Measurements from ENCODE around the gene ADSS1. TPM values are rescaled to one million over a fixed set of nuclear protein-coding genes. Genes with fewer than 3 reads are reported as not detected.

Gene ADSS1
- total and polyA plus RNA-seq, 8 donors = 3.5 to 6.8 (median 5.5) TPM

GRCh38 chr14:104757238-104757585 lies 33.2 kb downstream of the ADSS1 start:
- intact Hi-C loops (cut with DNase I) = no loop called here
- Histone ChIP-seq H3K9me3 (no peaks in the 10 kb centered on the region), H3K27me3 (no peaks in the 10 kb centered on the region), H3K27ac (no peak overlapping the region), H3K36me3 (peaks cover 0 to 14% (median 0%) of the 10 kb centered on the region in 3 donors), H3K4me1 (peaks cover 17 to 30% (median 22%) of the 10 kb centered on the region in 3 donors), H3K4me3 (no peak overlapping the region)
- TF ChIP-seq CTCF (IDR thresholded peaks at IDR 0.05) = no peak
- 68 to 72% methylated on average over 10 of the region's 10 CpGs for WGBS, 2 donors
- DNase-seq (peak in 2 of 6 donors; percentile 20 to 42), FAIRE-seq (no peak), ATAC-seq (no peak)

GRCh38 chr14:104757681-104758392 lies 33.8 kb downstream of the ADSS1 start:
- Histone ChIP-seq H3K36me3 (peaks cover 0 to 14% (median 0%) of the 10 kb centered on the region in 3 donors), H3K27ac (no peak overlapping the region), H3K4me1 (peaks cover 17 to 30% (median 22%) of the 10 kb centered on the region in 3 donors), H3K27me3 (no peaks in the 10 kb centered on the region), H3K4me3 (no peak overlapping the region), H3K9me3 (no peaks in the 10 kb centered on the region)
- ATAC-seq (no peak), FAIRE-seq (no peak), DNase-seq (peak in 2 of 6 donors; percentile 25 to 58)
- no peak for TF ChIP-seq CTCF (IDR thresholded peaks at IDR 0.05)
- 78 to 79% methylated on average over 19 of the region's 19 CpGs for WGBS, 2 donors
- intact Hi-C loops (cut with DNase I) = no loop called here

- no peak overlapping the region for H3K27ac ChIP-seq
- no peaks in the 10 kb centered on the region for H3K27me3 ChIP-seq
- H3K36me3 ChIP-seq = peaks cover 0 to 14% (median 0%) of the 10 kb centered on the region in 3 donors
- H3K9me3 ChIP-seq = no peaks in the 10 kb centered on the region
- peaks cover 14 to 29% (median 20%) of the 10 kb centered on the region in 3 donors for H3K4me1 ChIP-seq
- FAIRE-seq (no peak), ATAC-seq (no peak), DNase-seq (peak in 2 of 6 donors; percentile 37 to 61)
- no peak for TF ChIP-seq CTCF (IDR thresholded peaks at IDR 0.05)
- 86% methylated on average over 30 of the region's 30 CpGs for WGBS, 2 donors
- no peak overlapping the region for H3K4me3 ChIP-seq
- intact Hi-C loops (cut with DNase I) = no loop called here
Observed at GRCh38 chr14:104758981-104759969, 35.2 kb downstream of the ADSS1 start.

- Histone ChIP-seq H3K27ac (no peak overlapping the region), H3K4me1 (peaks cover 0 to 7% (median 0%) of the 10 kb centered on the region in 3 donors), H3K27me3 (no peaks in the 10 kb centered on the region), H3K36me3 (no peaks in the 10 kb centered on the region), H3K4me3 (no peak overlapping the region), H3K9me3 (no peaks in the 10 kb centered on the region)
- no peak for FAIRE-seq
- no peak for DNase-seq
- ATAC-seq = no peak
- WGBS, 2 donors = 92% methylated on average over 3 of the region's 3 CpGs
- intact Hi-C loops (cut with DNase I) = no loop called here
- TF ChIP-seq CTCF (IDR thresholded peaks at IDR 0.05) = no peak
Observed at GRCh38 chr14:104765517-104765916, 41.5 kb downstream of the ADSS1 start.
